ENCODE measurements around the gene BMP10.

The BMP10 gene

DNA sequence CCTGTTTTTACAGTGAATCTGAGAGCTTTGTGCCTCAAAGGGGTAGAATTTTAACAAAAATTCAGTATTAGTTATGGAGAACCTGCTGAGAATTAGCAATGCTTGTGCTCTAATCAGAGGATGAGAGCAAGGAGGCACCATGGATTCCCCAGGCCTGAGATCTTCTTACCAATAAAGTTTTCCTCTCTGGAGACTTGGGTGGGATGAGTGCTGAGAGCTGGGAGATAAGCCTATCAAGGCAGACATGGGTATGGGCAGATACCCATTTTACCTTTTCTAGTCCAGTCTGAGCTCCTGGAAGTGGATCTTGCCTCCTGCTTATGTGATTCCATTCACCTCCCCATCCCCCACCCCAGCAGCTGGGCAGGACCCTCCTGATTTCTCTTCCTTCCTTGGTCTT, 53.9 kb downstream of the BMP10 start:
- no peak for DNase-seq (ENCODE audit: low read depth in 2 of 2)
- TF ChIP-seq CTCF (IDR thresholded peaks at IDR 0.05; ENCODE audit: low read depth, low read length), result no peak
- H3K4me3 ChIP-seq (replicated peaks in 1 of 2; ENCODE audit: low read depth in 2 of 2, low read length in 2 of 2), result no peak overlapping the region
